Prostate gland (tissue), 2 donors: Measurements from ENCODE around the gene POU6F1. TPM values are rescaled to one million over a fixed set of nuclear protein-coding genes. Genes with fewer than 3 reads are reported as not detected.

Experiments used
- DNase-seq: peaks from one replicate; pipeline ENCODE4 v3.0.0-alpha.2; 2019; ENCODE audit warnings: low spot score
- H3K27ac ChIP-seq, 2 donors: fragments of 200-600 bp; sonication (generic); 2 replicates each; pipeline ENCODE4 v1.5.1; 2017 to 2019
- H3K27me3 ChIP-seq: fragments of 200-600 bp; sonication (generic); replicated peaks from 2 replicates; pipeline ENCODE4 v1.5.1; 2019; ENCODE audit not compliant: insufficient read depth
- H3K36me3 ChIP-seq, 2 donors: fragments of 200-600 bp; sonication (generic); 1 replicate in 1 of 2; 2 replicates in 1 of 2; pipeline versions ENCODE4 v1.5.1 to v1.8.1; 2017 to 2019
- H3K4me1 ChIP-seq: fragments of 200-600 bp; sonication (generic); replicated peaks from 2 replicates; pipeline ENCODE4 v1.5.1; 2019
- H3K4me3 ChIP-seq, 2 donors: fragments of 200-600 bp; sonication (generic); 2 replicates each; pipeline ENCODE4 v1.5.1; 2017 to 2019
- H3K9me3 ChIP-seq: fragments of 200-600 bp; sonication (generic); 2 replicates; pipeline ENCODE4 v1.5.1; 2017
- POLR2A ChIP-seq: fragments of 450-650 bp; IDR thresholded peaks from one replicate; pipeline ENCODE4 v1.6.1; 2016; ENCODE audit warnings: antibody characterized with exemption, mild to moderate bottlenecking
- POLR2AphosphoS5 ChIP-seq: sonication (generic); formaldehyde crosslinking; IDR thresholded peaks from one replicate; pipeline ENCODE4 v1.6.1; 2017; ENCODE audit warnings: antibody characterized with exemption
- WGBS: methylation state at CpG from one replicate; pipeline ENCODE4 v1.1.5; 2018; 5-methylcytosine and 5-hydroxymethylcytosine counted together
- intact Hi-C: fragments of 100-400 bp; cut with DNase I; formaldehyde crosslinking; loops from one replicate; pipeline ENCODE4 v1.14.2; 2022
- total RNA-seq, 2 donors: library from RNA; depleted of rRNA; stranded (reverse); fragments of >200 nt; gene quantifications; one replicate each; pipeline ENCODE4 v1.1.0, GENCODE V29; 2016
- TF ChIP-seq, protein P1 (sequence below), 4 experiments: fragments of 200-600 bp in 2 of 4; fragments of 450-650 bp in 2 of 4; sonication (generic) in 2 of 4; IDR thresholded peaks; 1 replicate in 3 of 4; 2 replicates in 1 of 4; pipeline ENCODE4 v1.5.1; 2016 to 2019; ENCODE audit warnings: antibody characterized with exemption in 4 of 4, mild to moderate bottlenecking in 2 of 4, moderate library complexity in 2 of 4

POU6F1 gene
- total RNA-seq, 2 donors from 2014 or later, result 13.5 to 17.2 TPM

DNA sequence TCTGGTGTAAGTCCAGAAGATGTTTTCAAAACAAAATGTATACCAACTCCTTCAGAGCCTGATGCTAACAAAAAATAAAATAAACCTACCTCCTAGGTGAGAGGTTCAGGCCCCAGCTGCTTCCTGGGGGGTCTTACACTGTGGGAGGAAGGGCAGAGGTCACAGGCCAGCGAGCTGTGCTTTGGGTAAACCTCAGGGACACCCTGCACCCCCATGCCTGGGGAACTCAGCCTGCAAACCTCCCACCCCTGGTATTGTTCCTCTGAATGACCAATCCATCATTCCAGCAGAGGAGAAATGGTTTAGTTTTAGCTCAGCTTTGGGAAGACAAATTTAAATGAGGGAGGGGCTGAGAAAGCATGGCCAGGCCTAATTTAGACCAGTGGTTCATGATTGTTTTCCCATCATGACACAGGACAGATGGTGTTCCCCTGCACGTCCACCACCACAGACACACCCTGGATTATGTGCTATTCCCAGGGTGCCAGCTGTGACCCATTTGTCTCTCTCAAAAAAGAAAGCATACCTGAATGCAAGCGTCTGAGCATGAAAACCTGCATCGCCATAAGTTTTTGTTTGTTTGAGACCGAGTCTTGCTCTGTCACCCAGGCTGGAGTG lies 30.4 kb downstream of the POU6F1 start:
- Histone ChIP-seq H3K4me1 (no peaks in the 10 kb centered on the region), H3K9me3 (no peaks in the 10 kb centered on the region), H3K27me3 (no peaks in the 10 kb centered on the region), H3K27ac (no peak overlapping the region), H3K36me3 (no peaks in the 10 kb centered on the region), H3K4me3 (no peak overlapping the region)
- DNase-seq, result no peak
- intact Hi-C loops, result no loop called here
- TF ChIP-seq POLR2AphosphoS5 (no peak), POLR2A (no peak)
- TF ChIP-seq, protein P1, sequence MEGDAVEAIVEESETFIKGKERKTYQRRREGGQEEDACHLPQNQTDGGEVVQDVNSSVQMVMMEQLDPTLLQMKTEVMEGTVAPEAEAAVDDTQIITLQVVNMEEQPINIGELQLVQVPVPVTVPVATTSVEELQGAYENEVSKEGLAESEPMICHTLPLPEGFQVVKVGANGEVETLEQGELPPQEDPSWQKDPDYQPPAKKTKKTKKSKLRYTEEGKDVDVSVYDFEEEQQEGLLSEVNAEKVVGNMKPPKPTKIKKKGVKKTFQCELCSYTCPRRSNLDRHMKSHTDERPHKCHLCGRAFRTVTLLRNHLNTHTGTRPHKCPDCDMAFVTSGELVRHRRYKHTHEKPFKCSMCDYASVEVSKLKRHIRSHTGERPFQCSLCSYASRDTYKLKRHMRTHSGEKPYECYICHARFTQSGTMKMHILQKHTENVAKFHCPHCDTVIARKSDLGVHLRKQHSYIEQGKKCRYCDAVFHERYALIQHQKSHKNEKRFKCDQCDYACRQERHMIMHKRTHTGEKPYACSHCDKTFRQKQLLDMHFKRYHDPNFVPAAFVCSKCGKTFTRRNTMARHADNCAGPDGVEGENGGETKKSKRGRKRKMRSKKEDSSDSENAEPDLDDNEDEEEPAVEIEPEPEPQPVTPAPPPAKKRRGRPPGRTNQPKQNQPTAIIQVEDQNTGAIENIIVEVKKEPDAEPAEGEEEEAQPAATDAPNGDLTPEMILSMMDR (IDR thresholded peaks at IDR 0.05), result no peak
- 70% methylated on average over 5 of the region's 5 CpGs for WGBS

DNA sequence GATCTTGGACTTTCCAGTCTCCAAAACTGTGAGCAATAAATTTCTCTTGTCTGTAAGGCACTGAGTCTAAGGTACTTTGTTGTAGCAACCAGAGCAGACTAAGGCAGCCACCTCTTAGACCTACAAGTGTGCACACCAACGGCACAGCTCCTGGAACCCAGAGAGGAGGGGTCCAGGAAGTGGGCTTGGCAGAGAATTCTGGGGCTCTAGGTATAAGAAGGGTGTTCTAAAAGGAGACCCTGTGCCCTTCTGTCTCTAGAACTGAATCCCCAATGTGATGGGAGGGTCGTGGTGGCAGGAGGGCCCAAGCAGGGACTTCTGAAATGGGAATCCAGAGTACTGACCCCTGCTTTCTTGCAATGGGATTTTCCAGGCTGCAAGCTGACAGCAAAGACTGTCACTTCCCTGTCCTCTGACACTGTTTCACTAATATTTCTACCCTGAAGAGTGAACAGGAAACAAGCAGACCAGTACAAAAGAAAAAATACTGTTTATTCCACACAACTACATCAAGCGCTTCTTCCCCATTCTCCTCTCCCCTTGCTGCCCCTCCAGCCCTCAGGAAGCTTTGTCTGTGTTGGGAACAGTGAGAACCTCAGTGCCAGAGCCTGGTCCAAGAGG lies 31.3 kb downstream of the POU6F1 start:
- no peaks in the 10 kb centered on the region for H3K9me3 ChIP-seq
- no peaks in the 10 kb centered on the region for H3K36me3 ChIP-seq
- no peak for TF ChIP-seq POLR2AphosphoS5
- TF ChIP-seq POLR2A, result no peak
- TF ChIP-seq, protein P1 (IDR thresholded peaks at IDR 0.05), result no peak
- 56% methylated on average over 3 of the region's 3 CpGs for WGBS
- H3K4me3 ChIP-seq, result no peak overlapping the region
- no peak for DNase-seq
- no peaks in the 10 kb centered on the region for H3K27me3 ChIP-seq
- no peaks in the 10 kb centered on the region for H3K4me1 ChIP-seq
- intact Hi-C loops, result no loop called here
- no peak overlapping the region for H3K27ac ChIP-seq

DNA sequence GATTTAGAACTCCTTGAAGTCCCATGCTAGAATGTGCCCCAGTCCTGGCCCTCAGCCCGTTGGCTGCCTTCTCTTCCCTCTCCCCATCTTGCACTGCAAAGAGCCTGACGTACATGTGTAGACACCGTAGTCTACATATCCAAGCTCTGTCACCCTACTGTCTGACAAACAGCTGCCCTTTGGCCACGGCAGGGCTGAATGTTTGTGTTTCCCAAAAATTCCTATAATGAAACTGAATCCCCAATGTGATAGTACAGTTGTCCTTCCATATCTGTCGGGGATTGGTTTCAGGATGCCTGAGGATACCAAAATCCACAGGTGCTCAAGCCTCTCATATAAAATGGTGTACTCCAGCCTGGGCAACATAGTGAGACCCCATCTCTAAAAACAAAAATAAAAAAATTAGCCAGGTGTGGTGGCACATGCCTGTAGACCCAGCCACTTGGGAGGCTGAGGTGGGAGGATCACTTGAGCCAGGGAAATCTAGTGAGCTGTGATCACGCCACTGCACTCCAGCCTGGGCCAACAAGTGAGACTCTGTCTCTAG lies 32.6 kb downstream of the POU6F1 start:
- TF ChIP-seq POLR2AphosphoS5, result no peak
- TF ChIP-seq, protein P1 (IDR thresholded peaks at IDR 0.05), result no peak
- TF ChIP-seq POLR2A, result no peak
- intact Hi-C loops, result no loop called here
- no peaks in the 10 kb centered on the region for H3K27me3 ChIP-seq
- DNase-seq, result no peak
- H3K27ac ChIP-seq, result no peak overlapping the region
- no peaks in the 10 kb centered on the region for H3K9me3 ChIP-seq
- no peaks in the 10 kb centered on the region for H3K36me3 ChIP-seq
- WGBS, result 88% methylated on average over 6 of the region's 6 CpGs
- no peaks in the 10 kb centered on the region for H3K4me1 ChIP-seq
- no peak overlapping the region for H3K4me3 ChIP-seq

DNA sequence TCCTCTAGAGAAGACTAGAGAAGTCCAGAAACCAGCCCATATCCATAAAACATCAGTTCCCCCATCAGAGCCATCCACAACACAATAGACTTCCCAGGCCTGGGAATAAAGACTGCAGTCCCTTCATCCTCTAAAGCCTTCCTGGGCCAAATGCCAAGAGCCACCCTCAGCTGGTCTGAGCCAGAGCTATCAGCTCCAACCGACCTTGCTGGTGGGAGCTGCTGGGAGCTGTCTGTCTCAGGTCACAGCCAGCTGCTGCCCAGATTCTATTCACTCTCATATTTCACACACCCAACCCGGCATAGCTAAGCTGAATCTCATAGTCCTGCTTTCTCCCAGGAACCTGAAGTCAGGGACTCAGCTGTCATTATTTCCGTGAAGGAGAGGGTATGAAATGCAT lies 34.0 kb downstream of the POU6F1 start:
- H3K4me1 ChIP-seq, result no peaks in the 10 kb centered on the region
- no peak overlapping the region for H3K4me3 ChIP-seq
- WGBS, result 52% methylated on average over 3 of the region's 3 CpGs
- no peaks in the 10 kb centered on the region for H3K27me3 ChIP-seq
- H3K36me3 ChIP-seq, result no peaks in the 10 kb centered on the region
- TF ChIP-seq, protein P1 (IDR thresholded peaks at IDR 0.05), result no peak
- TF ChIP-seq POLR2A (no peak), POLR2AphosphoS5 (no peak)
- H3K9me3 ChIP-seq, result no peaks in the 10 kb centered on the region
- intact Hi-C loops, result no loop called here
- H3K27ac ChIP-seq, result no peak overlapping the region
- no peak for DNase-seq

DNA sequence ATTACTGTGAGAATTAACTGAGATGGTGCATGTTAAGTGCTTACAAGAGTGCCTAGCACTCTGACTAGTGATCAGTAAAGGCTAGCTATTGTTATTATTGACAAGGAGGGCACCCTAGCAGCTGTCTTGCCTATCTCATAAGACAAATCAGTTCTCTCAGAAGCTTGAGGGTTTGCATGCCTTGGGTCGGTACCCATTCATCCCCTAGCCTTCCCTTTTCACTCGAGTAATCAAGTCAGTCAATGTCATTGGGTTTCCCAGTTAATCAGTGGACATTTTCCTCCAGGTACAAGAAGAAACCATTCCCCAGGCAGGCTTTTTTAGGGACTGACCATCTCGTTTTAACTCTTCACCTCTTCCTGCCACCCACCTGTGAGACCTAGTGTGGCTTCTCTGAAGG lies 34.5 kb downstream of the POU6F1 start:
- H3K27me3 ChIP-seq, result no peaks in the 10 kb centered on the region
- TF ChIP-seq POLR2A, result no peak
- no peak for TF ChIP-seq POLR2AphosphoS5
- TF ChIP-seq, protein P1 (IDR thresholded peaks at IDR 0.05), result no peak
- no peaks in the 10 kb centered on the region for H3K36me3 ChIP-seq
- no peak for DNase-seq
- H3K4me1 ChIP-seq, result no peaks in the 10 kb centered on the region
- WGBS, result 86% methylated on average over 3 of the region's 3 CpGs
- no peak overlapping the region for H3K4me3 ChIP-seq
- intact Hi-C loops, result no loop called here
- H3K9me3 ChIP-seq, result no peaks in the 10 kb centered on the region
- no peak overlapping the region for H3K27ac ChIP-seq
